ENCODE data around the gene RELN. TPM values are rescaled to one million over a fixed set of nuclear protein-coding genes. Genes with fewer than 3 reads are reported as not detected.

RELN gene
- total and polyA plus RNA-seq, 2 donors from 2014 or later: 0.95 to 5.4 TPM

GRCh38 chr7:103833401-103833800, 156.1 kb downstream of the RELN start:
- no peaks in the 10 kb centered on the region for H3K36me3 ChIP-seq (ENCODE audit: control insufficient read depth in 2 of 3, insufficient read depth in 3 of 3, low read length in 3 of 3)
- no peaks in the 10 kb centered on the region for H3K9me3 ChIP-seq (ENCODE audit: control insufficient read depth in 2 of 3, insufficient read depth in 1 of 3, low read length in 3 of 3)
- FAIRE-seq: no peak
- no peak overlapping the region for H3K27ac ChIP-seq (ENCODE audit: low read depth in 2 of 2, low read length in 2 of 2)
- DNase-seq: no peak
- H3K9ac ChIP-seq (ENCODE audit: low read length in 3 of 3): no peak overlapping the region
- intact Hi-C loops (cut with DNase I): no loop called here
- H3K4me1 ChIP-seq (ENCODE audit: control insufficient read depth in 2 of 3, insufficient read depth in 2 of 3, low read depth in 1 of 3, low read length in 3 of 3): no peaks in the 10 kb centered on the region
- TF ChIP-seq, protein P1, sequence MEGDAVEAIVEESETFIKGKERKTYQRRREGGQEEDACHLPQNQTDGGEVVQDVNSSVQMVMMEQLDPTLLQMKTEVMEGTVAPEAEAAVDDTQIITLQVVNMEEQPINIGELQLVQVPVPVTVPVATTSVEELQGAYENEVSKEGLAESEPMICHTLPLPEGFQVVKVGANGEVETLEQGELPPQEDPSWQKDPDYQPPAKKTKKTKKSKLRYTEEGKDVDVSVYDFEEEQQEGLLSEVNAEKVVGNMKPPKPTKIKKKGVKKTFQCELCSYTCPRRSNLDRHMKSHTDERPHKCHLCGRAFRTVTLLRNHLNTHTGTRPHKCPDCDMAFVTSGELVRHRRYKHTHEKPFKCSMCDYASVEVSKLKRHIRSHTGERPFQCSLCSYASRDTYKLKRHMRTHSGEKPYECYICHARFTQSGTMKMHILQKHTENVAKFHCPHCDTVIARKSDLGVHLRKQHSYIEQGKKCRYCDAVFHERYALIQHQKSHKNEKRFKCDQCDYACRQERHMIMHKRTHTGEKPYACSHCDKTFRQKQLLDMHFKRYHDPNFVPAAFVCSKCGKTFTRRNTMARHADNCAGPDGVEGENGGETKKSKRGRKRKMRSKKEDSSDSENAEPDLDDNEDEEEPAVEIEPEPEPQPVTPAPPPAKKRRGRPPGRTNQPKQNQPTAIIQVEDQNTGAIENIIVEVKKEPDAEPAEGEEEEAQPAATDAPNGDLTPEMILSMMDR (IDR thresholded peaks at IDR 0.05; ENCODE audit: borderline replicate concordance, extremely low read depth, insufficient read depth): no peak
- H3K27me3 ChIP-seq (ENCODE audit: control insufficient read depth, insufficient read depth, low read length): no peaks in the 10 kb centered on the region
- no peak overlapping the region for H3K4me3 ChIP-seq (ENCODE audit: low read length in 3 of 3)

- no peak overlapping the region for H3K27ac ChIP-seq (ENCODE audit: low read depth in 2 of 2, low read length in 2 of 2)
- no peak overlapping the region for H3K9ac ChIP-seq (ENCODE audit: low read length in 3 of 3)
- H3K9me3 ChIP-seq (ENCODE audit: control insufficient read depth in 2 of 3, insufficient read depth in 1 of 3, low read length in 3 of 3): no peaks in the 10 kb centered on the region
- H3K27me3 ChIP-seq (ENCODE audit: control insufficient read depth, insufficient read depth, low read length): no peaks in the 10 kb centered on the region
- H3K4me1 ChIP-seq (ENCODE audit: control insufficient read depth in 2 of 3, insufficient read depth in 2 of 3, low read depth in 1 of 3, low read length in 3 of 3): no peaks in the 10 kb centered on the region
- intact Hi-C loops (cut with DNase I): no loop called here
- FAIRE-seq: no peak
- TF ChIP-seq, protein P1 (IDR thresholded peaks at IDR 0.05; ENCODE audit: borderline replicate concordance, extremely low read depth, insufficient read depth): no peak
- no peaks in the 10 kb centered on the region for H3K36me3 ChIP-seq (ENCODE audit: control insufficient read depth in 2 of 3, insufficient read depth in 3 of 3, low read length in 3 of 3)
- H3K4me3 ChIP-seq (ENCODE audit: low read length in 3 of 3): no peak overlapping the region
- no peak for DNase-seq
Observed at GRCh38 chr7:103832438-103832837, 157.0 kb downstream of the RELN start.

DNA sequence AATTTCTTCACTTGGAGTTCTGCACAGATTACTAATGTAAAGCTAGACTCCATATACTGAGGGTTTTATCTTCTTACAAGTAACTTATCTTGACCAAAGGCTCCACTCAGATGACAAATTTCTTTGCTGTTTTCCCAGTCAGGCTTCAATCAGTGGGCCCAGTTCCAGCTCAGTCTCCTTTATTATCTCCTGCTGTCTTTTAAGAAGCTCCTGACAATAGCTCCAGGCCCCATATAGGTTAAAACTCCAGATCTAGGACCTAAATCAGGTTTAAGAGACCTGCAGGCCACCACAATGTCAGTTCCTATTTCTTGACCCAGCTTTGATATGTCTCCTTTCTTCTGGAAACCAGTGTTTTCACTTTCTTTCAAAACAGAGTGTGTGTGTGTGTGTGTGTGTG, 165.2 kb downstream of the RELN start:
- FAIRE-seq: no peak

More for the DNA sequence above, 165.2 kb downstream of the RELN start:
- H3K9ac ChIP-seq (ENCODE audit: low read length in 3 of 3): no peak overlapping the region
- no peak overlapping the region for H3K4me3 ChIP-seq (ENCODE audit: low read length in 3 of 3)
- no peak overlapping the region for H3K27ac ChIP-seq (ENCODE audit: low read depth in 2 of 2, low read length in 2 of 2)
- H3K27me3 ChIP-seq (ENCODE audit: control insufficient read depth, insufficient read depth, low read length): no peaks in the 10 kb centered on the region
- H3K4me1 ChIP-seq (ENCODE audit: control insufficient read depth in 2 of 3, insufficient read depth in 2 of 3, low read depth in 1 of 3, low read length in 3 of 3): no peaks in the 10 kb centered on the region
- TF ChIP-seq, protein P1 (IDR thresholded peaks at IDR 0.05; ENCODE audit: borderline replicate concordance, extremely low read depth, insufficient read depth): no peak
- no peaks in the 10 kb centered on the region for H3K36me3 ChIP-seq (ENCODE audit: control insufficient read depth in 2 of 3, insufficient read depth in 3 of 3, low read length in 3 of 3)
- no peaks in the 10 kb centered on the region for H3K9me3 ChIP-seq (ENCODE audit: control insufficient read depth in 2 of 3, insufficient read depth in 1 of 3, low read length in 3 of 3)
- intact Hi-C loops (cut with DNase I): no loop called here
- DNase-seq: no peak
